GM18873 (cell line): ENCODE results near the gene CDK4.
"Not testable (repeated sequence)": the region's sequence is repeated elsewhere in the genome, so short reads cannot be mapped to it uniquely, and the experiment has no call there.

Source experiments
- ATAC-seq: cut with Tn5 transposase; IDR thresholded peaks from one replicate; pipeline ENCODE4 v1.9.1; 2021; ENCODE audit warnings: mild to moderate bottlenecking, moderate library complexity, moderate number of reproducible peaks; ENCODE audit not compliant: unreplicated experiment, low FRiP score

Gene CDK4

GRCh38 chr12:57716305-57716704, 35.8 kb downstream of the CDK4 start:
- ATAC-seq, result no peak

DNA sequence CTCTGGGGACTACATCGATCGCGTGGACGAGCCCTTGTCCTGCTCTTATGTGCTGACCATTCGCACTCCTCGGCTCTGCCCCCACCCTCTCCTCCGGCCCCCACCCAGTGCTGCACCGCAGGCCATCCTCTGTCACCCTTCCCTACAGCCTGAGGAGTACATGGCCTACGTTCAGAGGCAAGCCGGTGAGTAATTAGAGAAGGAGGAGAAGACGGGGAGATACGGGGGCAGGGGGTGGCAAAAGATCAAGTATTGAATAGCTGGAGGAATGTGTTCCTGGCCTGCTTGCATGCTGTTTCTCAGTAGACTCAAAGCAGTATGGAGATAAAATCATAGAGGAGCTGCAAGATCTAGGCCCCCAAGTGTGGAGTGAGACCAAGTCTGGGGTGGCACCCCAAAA, 36.3 kb downstream of the CDK4 start:
- ATAC-seq, result no peak

DNA sequence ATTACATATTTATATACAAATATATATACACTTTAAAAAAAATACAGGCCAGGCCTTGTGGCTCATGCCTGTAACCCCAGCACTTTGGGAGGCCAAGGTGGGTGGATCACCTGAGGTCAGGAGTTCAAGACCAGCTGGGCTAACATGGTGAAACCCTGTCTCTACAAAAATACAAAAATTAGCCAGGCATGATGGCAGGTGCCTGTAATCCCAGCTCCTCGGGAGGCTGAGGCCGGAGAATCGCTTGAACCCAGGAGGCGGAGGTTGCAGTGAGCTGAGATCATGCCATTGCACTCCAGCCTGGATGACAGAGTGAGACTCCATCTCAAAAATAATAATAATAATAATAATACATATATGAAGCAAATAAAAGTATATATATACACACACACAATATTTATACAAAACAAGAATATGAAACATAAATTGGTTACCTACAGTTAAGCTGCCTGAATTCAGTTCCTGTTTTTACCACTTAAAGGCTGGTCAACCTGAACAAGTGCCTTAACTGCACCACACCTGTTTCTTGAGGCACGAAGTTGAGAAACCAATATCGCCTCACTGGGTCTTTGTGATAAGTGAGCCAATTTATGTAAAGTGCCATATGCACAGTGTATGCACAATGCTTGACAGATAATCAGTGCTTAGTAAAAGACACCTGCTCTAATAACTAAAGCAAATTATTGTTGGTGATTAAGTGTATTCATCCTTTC, 36.9 kb downstream of the CDK4 start:
- not testable (repeated sequence) for ATAC-seq

DNA sequence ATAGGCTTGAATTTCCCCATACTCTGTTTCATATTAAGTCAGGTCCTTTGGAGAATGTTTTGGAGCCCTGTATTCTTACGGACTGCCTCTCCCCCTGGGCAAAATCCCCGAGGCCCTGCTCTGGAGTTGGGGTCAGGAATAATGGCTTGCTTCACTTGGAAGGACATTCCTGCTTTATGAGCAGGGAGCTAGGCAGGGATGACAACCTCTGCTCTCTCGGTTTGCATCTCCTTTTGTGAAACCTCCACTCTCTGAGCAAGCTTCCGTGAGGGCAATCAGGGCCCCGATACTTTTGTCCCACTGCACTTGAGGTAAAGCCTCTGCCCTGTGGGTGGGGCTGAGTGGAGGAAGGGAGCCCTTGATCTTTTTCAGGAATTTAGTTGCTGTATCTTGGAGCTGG, 38.9 kb downstream of the CDK4 start:
- ATAC-seq, result no peak

DNA sequence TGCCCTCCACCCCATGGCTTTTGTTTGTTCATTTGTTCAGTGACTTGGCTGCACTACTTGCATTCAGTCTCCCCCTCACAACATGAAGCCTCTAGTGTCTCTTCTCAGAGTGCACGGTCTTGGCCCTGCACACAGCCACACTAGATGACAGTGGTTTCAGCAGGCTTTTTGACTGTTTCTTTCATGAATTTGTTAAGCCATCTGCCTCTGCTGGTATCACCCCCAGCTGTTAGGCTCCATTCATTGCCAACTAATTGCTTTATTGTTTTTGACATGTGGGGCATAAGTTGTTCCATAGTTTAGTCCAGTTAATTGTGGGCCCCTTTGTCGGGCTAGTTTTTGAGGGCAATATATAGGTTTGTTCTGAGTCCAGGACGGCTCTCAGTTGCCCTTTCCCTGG, 39.4 kb downstream of the CDK4 start:
- ATAC-seq, result no peak

GRCh38 chr12:57708296-57708695, 43.8 kb downstream of the CDK4 start:
- ATAC-seq, result no peak

GRCh38 chr12:57707250-57707649, 44.9 kb downstream of the CDK4 start:
- no peak for ATAC-seq

GRCh38 chr12:57700317-57700716, 51.8 kb downstream of the CDK4 start:
- ATAC-seq, result no peak

GRCh38 chr12:57698414-57698813, 53.7 kb downstream of the CDK4 start:
- no peak for ATAC-seq
